Measurements from ENCODE around the gene COPS2. TPM values are rescaled to one million over a fixed set of nuclear protein-coding genes. Genes with fewer than 3 reads are reported as not detected.

Gene COPS2
- total and polyA plus RNA-seq, 2 of the 13 experiments (the other 11 are each of a cell fraction or from before 2014, with no cell fraction given), result 37.8 to 66.3 TPM

DNA sequence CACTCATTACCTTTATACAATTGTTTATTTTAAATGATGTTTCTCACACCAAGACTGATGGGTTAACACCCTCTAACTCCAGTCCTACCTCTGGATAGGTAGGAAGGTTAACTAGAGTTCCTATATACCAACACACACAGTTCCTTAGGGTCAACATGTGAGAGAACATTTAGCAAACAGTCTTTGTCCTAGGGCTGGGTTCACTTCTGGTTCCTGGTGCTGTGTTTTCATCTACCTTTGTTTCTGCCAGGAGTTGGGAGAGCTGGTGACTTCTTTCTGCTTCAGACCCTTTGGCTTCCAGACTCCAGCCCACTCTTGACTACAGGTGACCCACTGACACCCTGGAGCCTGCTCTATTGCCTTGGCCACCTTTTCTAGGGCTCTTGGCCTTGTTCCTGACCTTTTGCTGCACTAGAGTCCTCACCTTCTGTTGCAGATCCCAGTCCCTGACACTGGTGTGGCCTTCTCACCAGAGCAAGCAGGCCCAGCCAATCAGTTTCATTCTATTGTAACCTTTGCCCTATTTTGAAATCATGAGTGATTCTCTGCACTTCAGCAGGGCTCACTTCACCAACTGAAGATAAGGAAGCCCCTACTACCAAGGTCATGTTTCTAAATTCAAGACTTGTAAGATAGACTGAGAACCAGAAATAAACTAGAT is 59.2 kb downstream of the COPS2 start (continued):
- TF ChIP-seq PRDM15 (CRISPR knock-in tag; IDR thresholded peaks at IDR 0.05), result no peak
- no peak for TF ChIP-seq SOX6 (IDR thresholded peaks at IDR 0.05)
- TF ChIP-seq SOX6 (CRISPR knock-in tag; IDR thresholded peaks at IDR 0.05), result no peak
- TF ChIP-seq, protein P1, sequence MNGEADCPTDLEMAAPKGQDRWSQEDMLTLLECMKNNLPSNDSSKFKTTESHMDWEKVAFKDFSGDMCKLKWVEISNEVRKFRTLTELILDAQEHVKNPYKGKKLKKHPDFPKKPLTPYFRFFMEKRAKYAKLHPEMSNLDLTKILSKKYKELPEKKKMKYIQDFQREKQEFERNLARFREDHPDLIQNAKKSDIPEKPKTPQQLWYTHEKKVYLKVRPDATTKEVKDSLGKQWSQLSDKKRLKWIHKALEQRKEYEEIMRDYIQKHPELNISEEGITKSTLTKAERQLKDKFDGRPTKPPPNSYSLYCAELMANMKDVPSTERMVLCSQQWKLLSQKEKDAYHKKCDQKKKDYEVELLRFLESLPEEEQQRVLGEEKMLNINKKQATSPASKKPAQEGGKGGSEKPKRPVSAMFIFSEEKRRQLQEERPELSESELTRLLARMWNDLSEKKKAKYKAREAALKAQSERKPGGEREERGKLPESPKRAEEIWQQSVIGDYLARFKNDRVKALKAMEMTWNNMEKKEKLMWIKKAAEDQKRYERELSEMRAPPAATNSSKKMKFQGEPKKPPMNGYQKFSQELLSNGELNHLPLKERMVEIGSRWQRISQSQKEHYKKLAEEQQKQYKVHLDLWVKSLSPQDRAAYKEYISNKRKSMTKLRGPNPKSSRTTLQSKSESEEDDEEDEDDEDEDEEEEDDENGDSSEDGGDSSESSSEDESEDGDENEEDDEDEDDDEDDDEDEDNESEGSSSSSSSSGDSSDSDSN (CRISPR knock-in tag; IDR thresholded peaks at IDR 0.05), result no peak
- TF ChIP-seq SRY (CRISPR knock-in tag; IDR thresholded peaks at IDR 0.05), result no peak
- TF ChIP-seq, protein P2, sequence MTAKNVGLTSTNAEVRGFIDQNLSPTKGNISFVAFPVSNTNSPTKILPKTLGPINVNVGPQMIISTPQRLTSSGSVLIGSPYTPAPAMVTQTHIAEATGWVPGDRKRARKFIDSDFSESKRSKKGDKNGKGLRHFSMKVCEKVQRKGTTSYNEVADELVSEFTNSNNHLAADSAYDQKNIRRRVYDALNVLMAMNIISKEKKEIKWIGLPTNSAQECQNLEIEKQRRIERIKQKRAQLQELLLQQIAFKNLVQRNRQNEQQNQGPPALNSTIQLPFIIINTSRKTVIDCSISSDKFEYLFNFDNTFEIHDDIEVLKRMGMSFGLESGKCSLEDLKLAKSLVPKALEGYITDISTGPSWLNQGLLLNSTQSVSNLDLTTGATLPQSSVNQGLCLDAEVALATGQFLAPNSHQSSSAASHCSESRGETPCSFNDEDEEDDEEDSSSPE (CRISPR knock-in tag; IDR thresholded peaks at IDR 0.05), result no peak
- no peak for TF ChIP-seq ZNF432 (CRISPR knock-in tag; IDR thresholded peaks at IDR 0.05; ENCODE audit: borderline replicate concordance)
- no peak for TF ChIP-seq JUN (CRISPR knock-in tag; IDR thresholded peaks at IDR 0.05)
- TF ChIP-seq, protein P3, sequence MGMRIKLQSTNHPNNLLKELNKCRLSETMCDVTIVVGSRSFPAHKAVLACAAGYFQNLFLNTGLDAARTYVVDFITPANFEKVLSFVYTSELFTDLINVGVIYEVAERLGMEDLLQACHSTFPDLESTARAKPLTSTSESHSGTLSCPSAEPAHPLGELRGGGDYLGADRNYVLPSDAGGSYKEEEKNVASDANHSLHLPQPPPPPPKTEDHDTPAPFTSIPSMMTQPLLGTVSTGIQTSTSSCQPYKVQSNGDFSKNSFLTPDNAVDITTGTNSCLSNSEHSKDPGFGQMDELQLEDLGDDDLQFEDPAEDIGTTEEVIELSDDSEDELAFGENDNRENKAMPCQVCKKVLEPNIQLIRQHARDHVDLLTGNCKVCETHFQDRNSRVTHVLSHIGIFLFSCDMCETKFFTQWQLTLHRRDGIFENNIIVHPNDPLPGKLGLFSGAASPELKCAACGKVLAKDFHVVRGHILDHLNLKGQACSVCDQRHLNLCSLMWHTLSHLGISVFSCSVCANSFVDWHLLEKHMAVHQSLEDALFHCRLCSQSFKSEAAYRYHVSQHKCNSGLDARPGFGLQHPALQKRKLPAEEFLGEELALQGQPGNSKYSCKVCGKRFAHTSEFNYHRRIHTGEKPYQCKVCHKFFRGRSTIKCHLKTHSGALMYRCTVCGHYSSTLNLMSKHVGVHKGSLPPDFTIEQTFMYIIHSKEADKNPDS (CRISPR knock-in tag; IDR thresholded peaks at IDR 0.05), result no peak
- no peak for TF ChIP-seq HES4 (CRISPR knock-in tag; IDR thresholded peaks at IDR 0.05; ENCODE audit: borderline replicate concordance)
- TF ChIP-seq, protein P4, sequence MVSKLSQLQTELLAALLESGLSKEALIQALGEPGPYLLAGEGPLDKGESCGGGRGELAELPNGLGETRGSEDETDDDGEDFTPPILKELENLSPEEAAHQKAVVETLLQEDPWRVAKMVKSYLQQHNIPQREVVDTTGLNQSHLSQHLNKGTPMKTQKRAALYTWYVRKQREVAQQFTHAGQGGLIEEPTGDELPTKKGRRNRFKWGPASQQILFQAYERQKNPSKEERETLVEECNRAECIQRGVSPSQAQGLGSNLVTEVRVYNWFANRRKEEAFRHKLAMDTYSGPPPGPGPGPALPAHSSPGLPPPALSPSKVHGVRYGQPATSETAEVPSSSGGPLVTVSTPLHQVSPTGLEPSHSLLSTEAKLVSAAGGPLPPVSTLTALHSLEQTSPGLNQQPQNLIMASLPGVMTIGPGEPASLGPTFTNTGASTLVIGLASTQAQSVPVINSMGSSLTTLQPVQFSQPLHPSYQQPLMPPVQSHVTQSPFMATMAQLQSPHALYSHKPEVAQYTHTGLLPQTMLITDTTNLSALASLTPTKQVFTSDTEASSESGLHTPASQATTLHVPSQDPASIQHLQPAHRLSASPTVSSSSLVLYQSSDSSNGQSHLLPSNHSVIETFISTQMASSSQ (IDR thresholded peaks at IDR 0.05; ENCODE audit: low read depth), result no peak
- TF ChIP-seq, protein P4 (CRISPR knock-in tag; IDR thresholded peaks at IDR 0.05; ENCODE audit: borderline replicate concordance), result no peak
- no peak for TF ChIP-seq ZNF589 (CRISPR knock-in tag; conservative IDR thresholded peaks at IDR 0.05)
- TF ChIP-seq, protein P5, sequence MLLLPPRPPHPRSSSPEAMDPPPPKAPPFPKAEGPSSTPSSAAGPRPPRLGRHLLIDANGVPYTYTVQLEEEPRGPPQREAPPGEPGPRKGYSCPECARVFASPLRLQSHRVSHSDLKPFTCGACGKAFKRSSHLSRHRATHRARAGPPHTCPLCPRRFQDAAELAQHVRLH (CRISPR knock-in tag; IDR thresholded peaks at IDR 0.05; ENCODE audit: borderline replicate concordance, low read depth), result no peak

Data from HepG2 (cell line).